Endothelial cell of umbilical vein (primary cell): ENCODE measurements around the gene ODAD3. TPM values are rescaled to one million over a fixed set of nuclear protein-coding genes. Genes with fewer than 3 reads are reported as not detected.
A peak's percentile ranks its signal among the peaks of the same experiment; 100 is the strongest.

ENCODE experiments used
- BruUV-seq: library from RNA; stranded (reverse); fragments of 400-500 nt; replicated peaks from 2 replicates; lab custom pipeline; 2021; lab: Mats Ljungman, UMichigan
- CTCF ChIA-PET: fragments of 300-600, 350-600 bp; sonication (Branson Sonifier 250); formaldehyde crosslinking; loops from one replicate; lab custom pipeline; 2021; ENCODE audit warnings: antibody characterized with exemption, inconsistent platforms; lab: Charles Lee
- POLR2A ChIA-PET: fragments of 300-600, 350-600 bp; sonication (Branson Sonifier 250); formaldehyde crosslinking; loops from one replicate; lab custom pipeline; 2021; ENCODE audit warnings: antibody characterized with exemption, inconsistent platforms; lab: Charles Lee
- DNase-seq: peaks from one replicate; pipeline ENCODE4 v3.0.0-alpha.2; 2011; ENCODE audit warnings: low read depth, low spot score
- FAIRE-seq: peaks from 2 replicates; lab custom pipeline; 2011; peaks lifted over from hg19 to GRCh38; lab: Jason Lieb, UNC
- H2AFZ ChIP-seq: 2 replicates; pipeline ENCODE4 v1.6.0; 2012; ENCODE audit warnings: low read depth, low read length, control low read depth, inconsistent platforms
- H3K27ac ChIP-seq: 2 replicates; pipeline ENCODE4 v1.5.1; 2011; ENCODE audit warnings: low read depth, mild to moderate bottlenecking, control low read depth, low read length, moderate library complexity; ENCODE audit not compliant: insufficient read depth
- H3K27me3 ChIP-seq, 2 experiments: 2 replicates each; pipeline versions ENCODE4 v1.6.0 to v1.6.1; 2011; ENCODE audit warnings: low read length in 2 of 2, mixed read lengths in 1 of 2; ENCODE audit not compliant: control insufficient read depth in 2 of 2, insufficient read depth in 2 of 2
- H3K36me3 ChIP-seq, 2 experiments: 2 replicates in 1 of 2; 3 replicates in 1 of 2; pipeline ENCODE4 v1.5.1; 2011; ENCODE audit warnings: low read length in 2 of 2, mild to moderate bottlenecking in 1 of 2, moderate library complexity in 1 of 2; ENCODE audit not compliant: control insufficient read depth in 2 of 2, insufficient read depth in 2 of 2; ENCODE audit errors: extremely low read depth in 1 of 2
- H3K4me1 ChIP-seq: 3 replicates; pipeline ENCODE4 v1.5.1; 2011; ENCODE audit warnings: mild to moderate bottlenecking, low read length; ENCODE audit not compliant: control insufficient read depth, insufficient read depth; ENCODE audit errors: extremely low read depth
- H3K4me2 ChIP-seq: 2 replicates; pipeline ENCODE4 v1.6.1; 2011; ENCODE audit warnings: low read length, control low read depth, mixed read lengths; ENCODE audit not compliant: insufficient read depth
- H3K4me3 ChIP-seq, 3 experiments: fragments of 200-600 bp in 1 of 3; sonication (generic), shearing (Covaris generic) in 1 of 3; replicated peaks in 1 of 3; 2 replicates each; pipeline ENCODE4 v1.5.1; 2011 to 2016; ENCODE audit warnings: control low read depth in 3 of 3, low read length in 3 of 3, mild to moderate bottlenecking in 2 of 3, inconsistent platforms in 1 of 3, low read depth in 1 of 3, moderate library complexity in 1 of 3; ENCODE audit not compliant: insufficient read depth in 1 of 3
- H3K79me2 ChIP-seq: 2 replicates; pipeline ENCODE4 v1.6.0; 2012; ENCODE audit warnings: low read length, inconsistent platforms; ENCODE audit not compliant: control insufficient read depth, insufficient read depth
- H3K9ac ChIP-seq: replicated peaks from 2 replicates; pipeline ENCODE3; 2011; ENCODE audit warnings: low read length, control low read depth; ENCODE audit not compliant: insufficient read depth; ENCODE audit errors: extremely low read depth
- H3K9me1 ChIP-seq: replicated peaks from 3 replicates; pipeline ENCODE4 v1.6.0; 2011; ENCODE audit warnings: mild to moderate bottlenecking, low read length; ENCODE audit not compliant: control insufficient read depth, insufficient read depth; ENCODE audit errors: extremely low read depth
- H3K9me3 ChIP-seq: replicated peaks from 2 replicates; pipeline ENCODE4 v1.5.1; 2012; ENCODE audit warnings: low read length, inconsistent platforms; ENCODE audit not compliant: control insufficient read depth, insufficient read depth
- H4K20me1 ChIP-seq: replicated peaks from 2 replicates; pipeline ENCODE3; 2011; ENCODE audit warnings: mild to moderate bottlenecking, low read length; ENCODE audit not compliant: control insufficient read depth, insufficient read depth; ENCODE audit errors: extremely low read depth
- CTCF ChIP-seq, 2 donors: IDR thresholded peaks; 1 replicate in 1 of 2; 2 replicates in 1 of 2; pipeline ENCODE4 v1.5.1; 2011; ENCODE audit warnings: low read length in 2 of 2, mild to moderate bottlenecking in 2 of 2, moderate library complexity in 2 of 2, control low read depth in 1 of 2, inconsistent platforms in 1 of 2, low read depth in 1 of 2; ENCODE audit not compliant: insufficient read depth in 1 of 2; ENCODE audit errors: extremely low read depth in 1 of 2
- GATA2 ChIP-seq: IDR thresholded peaks from 2 replicates; pipeline ENCODE4 v1.7.0; 2011; ENCODE audit warnings: low read depth, mild to moderate bottlenecking, moderate library complexity, mixed read lengths, low read length; ENCODE audit not compliant: insufficient read length, insufficient read depth
- POLR2A ChIP-seq: IDR thresholded peaks from 2 replicates; pipeline ENCODE4 v1.6.1; 2012; ENCODE audit warnings: low read depth, mild to moderate bottlenecking, control low read depth, low read length
- dilution Hi-C: fragments of 300-500 bp; cut with MboI; formaldehyde crosslinking; loops from one replicate; pipeline ENCODE4 v1.15.0; 2019; ENCODE audit warnings: low sequenced_read_pairs; ENCODE audit not compliant: extremely low pct_ligation_motif_present
- intact Hi-C: fragments of 100-400 bp; cut with micrococcal nuclease; formaldehyde crosslinking; loops from one replicate; pipeline ENCODE4 v1.10.0; 2022
- polyA plus RNA-seq, 4 experiments: library from polyadenylated mRNA; depleted of rRNA in 3 of 4; stranded (reverse) in 3 of 4; unstranded in 1 of 4; fragments of >200 nt; gene quantifications; 2 replicates each; pipeline versions ENCODE4 v1.2.1 to v1.2.3, GENCODE V29; 2011 to 2012; ENCODE audit warnings: missing spikeins in 1 of 4
- total RNA-seq: library from RNA; stranded (reverse); gene quantifications from 2 replicates; pipeline ENCODE4 v1.2.3, GENCODE V29; 2021

The ODAD3 gene
- total and polyA plus RNA-seq, 2 donors (not counting 3 experiments of a cell fraction or from before 2014, with no cell fraction given) = 0.14 to 0.97 TPM

- H3K4me1 ChIP-seq = peaks cover 44% of the 10 kb centered on the region
- no peaks in the 10 kb centered on the region for H3K9me1 ChIP-seq
- peak overlapping the region; percentile 47 to 61 (median 47) for H3K4me3 ChIP-seq
- peak overlapping the region; percentile 68 for H3K4me2 ChIP-seq
- TF ChIP-seq GATA2 (no peak), CTCF (IDR thresholded peaks at IDR 0.05; ENCODE audit: extremely low read depth in 1 of 2, insufficient read depth in 1 of 2, low read depth in 1 of 2, low read length in 2 of 2) (peak; percentile 71 to 86), POLR2A (peak; percentile 36)
- peaks cover 4% of the 10 kb centered on the region for H3K79me2 ChIP-seq
- dilution Hi-C loops = no loop called here
- peak overlapping the region; percentile 94 for H2AFZ ChIP-seq
- peak overlapping the region; percentile 62 for H3K9ac ChIP-seq
- H3K36me3 ChIP-seq = no peaks in the 10 kb centered on the region
- BruUV-seq = no TSS peak
- no peaks in the 10 kb centered on the region for H3K9me3 ChIP-seq
- FAIRE-seq (peak; percentile 99), DNase-seq (peak; percentile 95)
- intact Hi-C loops = loop anchor here (1.0 to 5.0 kb wide), 7 partner anchors 26 to 101 kb away; partner anchors contain the start of genes ODAD3, PLPPR2 and PRKCSH
- ChIA-PET POLR2A (interaction anchor here (0.7 to 1.5 kb wide), 3 partner anchors 13 to 101 kb away, joined by 3 to 4 read pairs (median 3); partner anchors contain the start of gene CCDC159), CTCF (interaction anchor here (0.6 to 5.5 kb wide), 31 partner anchors 8 to 161 kb away, joined by 3 to 55 read pairs (median 5); partner anchors contain the start of genes CCDC159, ELAVL3, ODAD3 and PLPPR2)
- H4K20me1 ChIP-seq = no peaks in the 10 kb centered on the region
- no peaks in the 10 kb centered on the region for H3K27me3 ChIP-seq
- H3K27ac ChIP-seq = peak overlapping the region; percentile 66
Measured at GRCh38 chr19:11380653-11381537, 54.0 kb downstream of the ODAD3 start.
